Endothelial cell of umbilical vein (primary cell): ENCODE data around the gene HIC2.
"Not testable (repeated sequence)": the region's sequence is repeated elsewhere in the genome, so short reads cannot be mapped to it uniquely, and the experiment has no call there.

ENCODE experiments used
- EZH2 ChIP-seq: IDR thresholded peaks from 2 replicates; pipeline ENCODE4 v1.6.1; 2012; ENCODE audit warnings: borderline replicate concordance, low read depth, mild to moderate bottlenecking, moderate library complexity, low read length, inconsistent platforms; ENCODE audit not compliant: severe bottlenecking
- FOS ChIP-seq: IDR thresholded peaks from 2 replicates; pipeline ENCODE4 v1.6.1; 2011; ENCODE audit warnings: mild to moderate bottlenecking, low read length, moderate library complexity, borderline replicate concordance; ENCODE audit not compliant: insufficient read depth
- GATA2 ChIP-seq: IDR thresholded peaks from 2 replicates; pipeline ENCODE4 v1.7.0; 2011; ENCODE audit warnings: low read depth, mild to moderate bottlenecking, moderate library complexity, mixed read lengths, low read length; ENCODE audit not compliant: insufficient read length, insufficient read depth
- JUN ChIP-seq: IDR thresholded peaks from 2 replicates; pipeline ENCODE4 v1.6.1; 2011; ENCODE audit warnings: borderline replicate concordance, low read depth; ENCODE audit not compliant: insufficient read length, insufficient read depth
- MYC ChIP-seq: IDR thresholded peaks from one replicate; pipeline ENCODE4 v1.6.1; 2011; ENCODE audit warnings: mild to moderate bottlenecking, low read depth, low read length
- POLR2A ChIP-seq: IDR thresholded peaks from 2 replicates; pipeline ENCODE4 v1.6.1; 2012; ENCODE audit warnings: low read depth, mild to moderate bottlenecking, control low read depth, low read length
- POLR2AphosphoS5 ChIP-seq: IDR thresholded peaks from 2 replicates; pipeline ENCODE4 v1.6.1; 2012; ENCODE audit warnings: low read depth, mild to moderate bottlenecking, control low read depth, low read length, moderate library complexity; ENCODE audit not compliant: insufficient read depth
- TF ChIP-seq, protein P1 (sequence below), 2 donors: IDR thresholded peaks; 1 replicate in 1 of 2; 2 replicates in 1 of 2; pipeline ENCODE4 v1.5.1; 2011; ENCODE audit warnings: low read length in 2 of 2, mild to moderate bottlenecking in 2 of 2, moderate library complexity in 2 of 2, control low read depth in 1 of 2, inconsistent platforms in 1 of 2, low read depth in 1 of 2; ENCODE audit not compliant: insufficient read depth in 1 of 2; ENCODE audit errors: extremely low read depth in 1 of 2
- TF ChIP-seq, protein P2 (sequence below): IDR thresholded peaks from 2 replicates; pipeline ENCODE4 v1.6.1; 2011; ENCODE audit not compliant: insufficient read depth, insufficient read length

DNA sequence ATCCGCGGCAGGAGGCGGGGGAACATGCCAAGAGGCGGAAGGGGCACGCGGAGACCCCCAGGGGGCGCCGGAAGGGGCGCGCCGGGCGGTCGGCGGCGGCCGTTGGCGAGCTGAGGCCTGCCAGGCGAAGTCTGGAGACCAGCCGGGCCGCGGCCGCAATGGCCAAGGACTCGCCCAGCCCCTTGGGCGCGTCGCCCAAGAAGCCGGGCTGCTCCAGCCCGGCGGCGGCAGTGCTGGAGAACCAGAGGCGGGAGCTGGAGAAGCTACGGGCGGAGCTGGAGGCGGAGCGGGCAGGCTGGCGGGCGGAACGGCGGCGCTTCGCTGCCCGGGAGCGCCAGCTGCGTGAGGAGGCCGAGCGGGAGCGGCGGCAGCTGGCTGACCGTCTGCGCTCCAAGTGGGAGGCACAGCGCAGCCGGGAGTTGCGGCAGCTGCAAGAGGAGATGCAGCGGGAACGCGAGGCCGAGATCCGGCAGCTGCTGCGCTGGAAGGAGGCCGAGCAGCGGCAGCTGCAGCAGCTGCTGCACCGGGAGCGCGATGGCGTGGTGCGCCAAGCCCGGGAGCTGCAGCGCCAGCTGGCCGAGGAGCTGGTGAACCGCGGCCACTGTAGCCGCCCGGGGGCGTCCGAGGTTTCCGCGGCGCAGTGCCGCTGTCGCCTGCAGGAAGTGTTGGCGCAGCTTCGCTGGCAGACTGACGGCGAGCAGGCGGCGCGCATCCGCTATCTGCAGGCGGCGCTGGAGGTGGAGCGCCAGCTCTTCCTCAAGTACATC, 33.3 kb upstream of the HIC2 start, which contains the start of gene RIMBP3B:
- TF ChIP-seq, protein P1, sequence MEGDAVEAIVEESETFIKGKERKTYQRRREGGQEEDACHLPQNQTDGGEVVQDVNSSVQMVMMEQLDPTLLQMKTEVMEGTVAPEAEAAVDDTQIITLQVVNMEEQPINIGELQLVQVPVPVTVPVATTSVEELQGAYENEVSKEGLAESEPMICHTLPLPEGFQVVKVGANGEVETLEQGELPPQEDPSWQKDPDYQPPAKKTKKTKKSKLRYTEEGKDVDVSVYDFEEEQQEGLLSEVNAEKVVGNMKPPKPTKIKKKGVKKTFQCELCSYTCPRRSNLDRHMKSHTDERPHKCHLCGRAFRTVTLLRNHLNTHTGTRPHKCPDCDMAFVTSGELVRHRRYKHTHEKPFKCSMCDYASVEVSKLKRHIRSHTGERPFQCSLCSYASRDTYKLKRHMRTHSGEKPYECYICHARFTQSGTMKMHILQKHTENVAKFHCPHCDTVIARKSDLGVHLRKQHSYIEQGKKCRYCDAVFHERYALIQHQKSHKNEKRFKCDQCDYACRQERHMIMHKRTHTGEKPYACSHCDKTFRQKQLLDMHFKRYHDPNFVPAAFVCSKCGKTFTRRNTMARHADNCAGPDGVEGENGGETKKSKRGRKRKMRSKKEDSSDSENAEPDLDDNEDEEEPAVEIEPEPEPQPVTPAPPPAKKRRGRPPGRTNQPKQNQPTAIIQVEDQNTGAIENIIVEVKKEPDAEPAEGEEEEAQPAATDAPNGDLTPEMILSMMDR (IDR thresholded peaks at IDR 0.05; ENCODE audit: extremely low read depth in 1 of 2, insufficient read depth in 1 of 2, low read depth in 1 of 2, low read length in 2 of 2), result not testable (repeated sequence)
- not testable (repeated sequence) for TF ChIP-seq JUN, GATA2, EZH2, POLR2A, FOS, POLR2AphosphoS5, MYC
- TF ChIP-seq, protein P2, sequence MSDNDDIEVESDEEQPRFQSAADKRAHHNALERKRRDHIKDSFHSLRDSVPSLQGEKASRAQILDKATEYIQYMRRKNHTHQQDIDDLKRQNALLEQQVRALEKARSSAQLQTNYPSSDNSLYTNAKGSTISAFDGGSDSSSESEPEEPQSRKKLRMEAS, result not testable (repeated sequence)
